GM15510 (cell line): ENCODE measurements around the gene GIN1.

Experiments
- POLR2A ChIP-seq: IDR thresholded peaks from 3 replicates; pipeline ENCODE4 v1.6.1; 2011; ENCODE audit warnings: borderline replicate concordance; ENCODE audit not compliant: insufficient read length; ENCODE audit errors: extremely low read depth

GIN1 gene

GRCh38 chr5:103117471-103117991 lies 2.4 kb downstream of the GIN1 start:
- no peak for TF ChIP-seq POLR2A

- no peak for TF ChIP-seq POLR2A
Observed at GRCh38 chr5:103114440-103114839, 5.5 kb downstream of the GIN1 start.

- no peak for TF ChIP-seq POLR2A
Observed at GRCh38 chr5:103112910-103113309, 7.0 kb downstream of the GIN1 start.

DNA sequence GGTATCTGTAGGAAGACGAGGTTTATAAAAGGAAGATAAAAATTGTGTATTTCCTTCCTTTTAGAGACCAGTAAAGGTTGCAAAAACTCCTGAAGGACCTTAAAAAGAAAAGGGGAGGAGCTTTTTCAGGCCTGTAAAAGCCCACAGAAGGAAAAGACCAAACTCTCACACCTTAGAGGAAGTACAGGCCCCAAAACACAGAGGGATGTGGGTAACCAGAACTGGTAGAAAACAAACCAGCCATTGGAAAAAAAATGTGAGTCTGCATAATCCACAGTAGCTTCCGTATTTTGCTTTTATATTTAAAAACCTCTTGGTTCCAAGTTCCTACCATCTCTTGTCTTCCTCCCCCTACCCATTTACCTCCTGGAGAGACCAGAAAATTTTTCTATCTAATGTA lies 8.5 kb downstream of the GIN1 start:
- TF ChIP-seq POLR2A, result no peak

- TF ChIP-seq POLR2A, result no peak
Observed at GRCh38 chr5:103110403-103110802, 9.5 kb downstream of the GIN1 start.

DNA sequence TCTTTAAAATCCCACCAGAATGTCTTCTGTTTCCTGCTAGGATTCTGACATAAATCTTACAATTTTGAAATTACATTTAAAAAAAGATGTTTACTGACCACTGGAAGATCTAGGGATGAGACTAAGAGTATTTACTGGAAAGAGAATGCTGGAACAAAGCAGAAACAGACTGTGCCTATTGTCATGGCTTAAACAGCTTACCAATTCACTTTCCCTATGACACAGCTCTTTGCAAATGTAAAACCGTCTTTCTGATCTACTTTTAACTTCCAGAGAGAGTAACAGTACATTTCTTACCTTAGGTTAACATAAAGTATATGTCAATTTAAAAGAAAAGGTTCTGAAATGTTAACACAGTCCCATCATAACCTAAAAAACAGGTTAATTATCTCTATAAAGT lies 10.7 kb downstream of the GIN1 start:
- TF ChIP-seq POLR2A, result no peak

GRCh38 chr5:103108086-103108485 lies 11.9 kb downstream of the GIN1 start:
- TF ChIP-seq POLR2A, result no peak

- no peak for TF ChIP-seq POLR2A
Observed at GRCh38 chr5:103102234-103102633, 17.7 kb downstream of the GIN1 start.

GRCh38 chr5:103101079-103101750 lies 18.7 kb downstream of the GIN1 start:
- TF ChIP-seq POLR2A, result no peak

GRCh38 chr5:103098993-103099392 lies 20.9 kb downstream of the GIN1 start:
- no peak for TF ChIP-seq POLR2A

- no peak for TF ChIP-seq POLR2A
Observed at GRCh38 chr5:103094737-103095136, 25.2 kb downstream of the GIN1 start.

DNA sequence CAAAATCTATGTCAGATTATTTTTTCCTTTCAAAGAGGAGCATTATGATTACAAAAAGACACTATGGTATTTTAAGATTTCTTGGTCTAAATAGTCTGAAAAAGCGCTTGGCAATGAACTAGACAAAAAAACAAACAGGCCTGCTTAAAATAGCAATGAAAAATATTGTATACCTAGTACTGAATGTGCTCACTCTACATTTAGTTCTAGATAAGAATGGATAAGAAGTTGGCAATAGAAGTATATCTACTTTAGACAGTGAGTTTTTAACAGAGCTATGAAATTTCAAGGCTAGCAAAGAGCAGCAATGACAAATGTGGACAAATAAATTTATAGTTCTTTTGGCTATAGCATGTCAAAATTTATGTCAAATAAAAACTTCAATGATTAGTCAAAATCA lies 26.2 kb downstream of the GIN1 start:
- no peak for TF ChIP-seq POLR2A

- no peak for TF ChIP-seq POLR2A
Observed at GRCh38 chr5:103092676-103093075, 27.3 kb downstream of the GIN1 start.

DNA sequence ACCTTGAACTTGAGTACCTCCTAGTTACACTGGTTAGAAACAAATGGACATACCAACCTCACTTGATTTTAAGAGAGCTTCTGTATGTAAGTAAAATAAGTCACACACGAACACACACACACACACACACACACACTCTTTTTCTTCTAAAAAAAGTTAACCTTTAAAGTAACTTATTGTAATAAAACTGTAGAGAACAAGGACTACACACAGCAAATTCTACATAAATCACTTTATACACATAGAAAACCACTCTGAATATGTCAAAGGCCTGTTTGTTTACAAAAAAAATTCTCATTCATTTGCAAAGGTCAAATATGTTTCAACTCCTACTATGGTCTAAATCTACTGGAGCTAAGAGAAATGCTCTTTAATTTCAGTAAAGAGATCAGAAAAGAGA lies 29.1 kb downstream of the GIN1 start:
- no peak for TF ChIP-seq POLR2A

- TF ChIP-seq POLR2A, result no peak
Observed at GRCh38 chr5:103089272-103089671, 30.7 kb downstream of the GIN1 start.

DNA sequence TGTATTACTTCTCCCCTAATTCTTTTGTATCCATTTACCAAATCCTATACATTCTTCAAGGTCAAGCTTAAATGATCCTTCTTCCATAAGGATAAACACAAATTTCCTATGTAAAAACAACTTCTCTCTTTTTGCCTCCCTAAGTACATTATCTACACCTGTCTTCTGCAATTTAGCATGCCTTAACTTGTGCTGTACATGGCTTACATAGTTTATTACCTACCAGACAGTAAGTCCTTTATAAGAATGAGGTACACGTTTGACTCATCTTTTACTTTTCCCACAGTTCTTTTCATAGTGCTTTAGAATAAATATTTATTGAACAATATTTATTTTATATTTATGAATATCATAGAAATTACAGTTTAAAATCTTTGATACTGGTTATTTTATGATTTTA lies 33.4 kb downstream of the GIN1 start:
- TF ChIP-seq POLR2A, result no peak

DNA sequence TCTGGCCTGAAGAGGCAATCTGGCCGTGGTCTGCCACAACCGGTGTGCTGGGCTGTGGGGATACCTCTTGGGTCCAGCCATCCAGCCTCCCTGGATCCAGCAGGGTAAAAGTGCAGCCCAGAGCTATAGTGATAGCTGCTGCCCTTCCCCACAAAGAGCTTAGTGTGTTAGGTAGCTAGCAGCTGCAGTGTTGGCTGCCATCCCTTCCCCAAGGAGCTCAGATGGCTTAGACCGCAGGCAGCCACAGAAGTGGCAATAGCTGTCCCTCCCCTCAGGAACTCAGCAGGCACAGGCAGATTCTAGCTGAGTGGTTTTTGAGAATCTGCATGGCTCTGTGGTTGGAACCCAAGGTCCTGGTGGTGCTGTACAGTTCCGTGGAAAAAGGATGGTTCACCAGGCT lies 40.1 kb downstream of the GIN1 start:
- no peak for TF ChIP-seq POLR2A
